Measurements from ENCODE around the gene SLC44A2. TPM values are rescaled to one million over a fixed set of nuclear protein-coding genes. Genes with fewer than 3 reads are reported as not detected.

SLC44A2 gene
- total RNA-seq, 1 experiment from 2014 or later, result 239 TPM

- no peak overlapping the region for H3K4me3 ChIP-seq
- CTCF ChIA-PET, result no interaction called here
- H3K36me3 ChIP-seq (ENCODE audit: low read depth), result peaks cover 9% of the 10 kb centered on the region; the same call in 1 of the 2 replicates
- POLR2A ChIA-PET (ENCODE audit: unreplicated experiment), result no interaction called here
- H3K27ac ChIP-seq, result no peak overlapping the region
- H3K9me2 ChIP-seq (ENCODE audit: insufficient read depth), result no peaks in the 10 kb centered on the region
- H4K20me1 ChIP-seq (ENCODE audit: insufficient read depth), result no peaks in the 10 kb centered on the region
- no peaks in the 10 kb centered on the region for H3K9me3 ChIP-seq (ENCODE audit: insufficient read depth, low read depth)
- TF ChIP-seq EZH2 (IDR thresholded peaks at IDR 0.05; ENCODE audit: low read depth) (no peak), CTCF (conservative IDR thresholded peaks at IDR 0.05) (no peak)
- no peaks in the 10 kb centered on the region for H3K27me3 ChIP-seq (ENCODE audit: insufficient read depth, low read depth)
- no TSS peak for BruUV-seq (replicated peaks)
- H3K79me2 ChIP-seq (ENCODE audit: low read depth), result no peaks in the 10 kb centered on the region
- peaks cover 12% of the 10 kb centered on the region; the same call in 1 of the 2 replicates for H3F3A ChIP-seq (ENCODE audit: insufficient read depth, low read depth)
- H3K4me1 ChIP-seq (replicated peaks; ENCODE audit: insufficient read depth), result no peaks in the 10 kb centered on the region
- intact Hi-C loops (cut with micrococcal nuclease; ENCODE audit: unreplicated experiment), result no loop called here
- H2AFZ ChIP-seq, result no peak overlapping the region
- no peak for DNase-seq
- no peak overlapping the region for H3K4me2 ChIP-seq
Measured at GRCh38 chr19:10634430-10634829, 9.1 kb downstream of the SLC44A2 start.

GRCh38 chr19:10634963-10635362, 9.6 kb downstream of the SLC44A2 start:
- Histone ChIP-seq H3K27ac (no peak overlapping the region), H3K4me1 (replicated peaks; ENCODE audit: insufficient read depth) (no peaks in the 10 kb centered on the region), H3K79me2 (ENCODE audit: low read depth) (no peaks in the 10 kb centered on the region), H3K36me3 (ENCODE audit: low read depth) (peaks cover 9% of the 10 kb centered on the region; the same call in 1 of the 2 replicates), H4K20me1 (ENCODE audit: insufficient read depth) (no peaks in the 10 kb centered on the region), H2AFZ (no peak overlapping the region), H3K27me3 (ENCODE audit: insufficient read depth, low read depth) (no peaks in the 10 kb centered on the region), H3K4me3 (no peak overlapping the region), H3F3A (ENCODE audit: insufficient read depth, low read depth) (peaks cover 12% of the 10 kb centered on the region; the same call in 1 of the 2 replicates), H3K9me2 (ENCODE audit: insufficient read depth) (no peaks in the 10 kb centered on the region), H3K4me2 (no peak overlapping the region), H3K9me3 (ENCODE audit: insufficient read depth, low read depth) (no peaks in the 10 kb centered on the region)
- no peak for DNase-seq
- no TSS peak for BruUV-seq (replicated peaks)
- TF ChIP-seq EZH2 (IDR thresholded peaks at IDR 0.05; ENCODE audit: low read depth) (no peak), CTCF (conservative IDR thresholded peaks at IDR 0.05) (no peak)
- intact Hi-C loops (cut with micrococcal nuclease; ENCODE audit: unreplicated experiment), result no loop called here
- CTCF ChIA-PET, result no interaction called here
- POLR2A ChIA-PET (ENCODE audit: unreplicated experiment), result no interaction called here

GRCh38 chr19:10636304-10636972, 11.1 kb downstream of the SLC44A2 start:
- intact Hi-C loops (cut with micrococcal nuclease; ENCODE audit: unreplicated experiment), result no loop called here
- Histone ChIP-seq H2AFZ (no peak overlapping the region), H4K20me1 (ENCODE audit: insufficient read depth) (no peaks in the 10 kb centered on the region), H3K9me3 (ENCODE audit: insufficient read depth, low read depth) (no peaks in the 10 kb centered on the region), H3K4me1 (replicated peaks; ENCODE audit: insufficient read depth) (no peaks in the 10 kb centered on the region), H3K9me2 (ENCODE audit: insufficient read depth) (no peaks in the 10 kb centered on the region), H3K79me2 (ENCODE audit: low read depth) (no peaks in the 10 kb centered on the region), H3K4me2 (no peak overlapping the region), H3K27ac (no peak overlapping the region), H3K27me3 (ENCODE audit: insufficient read depth, low read depth) (no peaks in the 10 kb centered on the region), H3K4me3 (no peak overlapping the region), H3F3A (ENCODE audit: insufficient read depth, low read depth) (peaks cover 23% of the 10 kb centered on the region; the same call in 1 of the 2 replicates), H3K36me3 (ENCODE audit: low read depth) (peaks cover 9% of the 10 kb centered on the region; the same call in 1 of the 2 replicates)
- ChIA-PET POLR2A (ENCODE audit: unreplicated experiment) (no interaction called here), CTCF (no interaction called here)
- TF ChIP-seq CTCF (conservative IDR thresholded peaks at IDR 0.05) (no peak), EZH2 (IDR thresholded peaks at IDR 0.05; ENCODE audit: low read depth) (no peak)
- no TSS peak for BruUV-seq (replicated peaks)
- no peak for DNase-seq
